GM21367 (cell line): Measurements from ENCODE around the gene DCAF17.
"Not testable (repeated sequence)": the region's sequence is repeated elsewhere in the genome, so short reads cannot be mapped to it uniquely, and the experiment has no call there.

ENCODE experiments used
- ATAC-seq: cut with Tn5 transposase; IDR thresholded peaks from one replicate; pipeline ENCODE4 v1.9.1; 2021; ENCODE audit not compliant: unreplicated experiment

DCAF17 gene

DNA sequence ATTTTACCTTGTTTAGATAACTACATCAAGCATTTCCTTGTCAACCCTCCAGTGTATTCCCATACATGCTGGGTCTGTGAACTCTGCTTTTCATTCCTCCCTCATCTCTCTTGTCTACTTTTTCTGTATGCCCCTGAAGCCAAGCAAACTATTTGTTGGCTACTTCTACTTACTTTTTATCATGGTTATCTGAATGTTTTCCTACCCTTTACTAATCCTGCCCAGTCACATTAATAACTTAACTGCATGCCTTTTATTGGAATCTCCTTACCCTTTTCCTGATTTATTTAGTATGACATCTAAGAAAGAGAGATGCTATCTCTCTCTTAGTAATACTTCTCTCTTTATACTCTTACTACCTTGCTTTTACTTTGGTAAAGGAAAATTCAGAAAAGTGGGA lies 17.0 kb downstream of the DCAF17 start:
- no peak for ATAC-seq

DNA sequence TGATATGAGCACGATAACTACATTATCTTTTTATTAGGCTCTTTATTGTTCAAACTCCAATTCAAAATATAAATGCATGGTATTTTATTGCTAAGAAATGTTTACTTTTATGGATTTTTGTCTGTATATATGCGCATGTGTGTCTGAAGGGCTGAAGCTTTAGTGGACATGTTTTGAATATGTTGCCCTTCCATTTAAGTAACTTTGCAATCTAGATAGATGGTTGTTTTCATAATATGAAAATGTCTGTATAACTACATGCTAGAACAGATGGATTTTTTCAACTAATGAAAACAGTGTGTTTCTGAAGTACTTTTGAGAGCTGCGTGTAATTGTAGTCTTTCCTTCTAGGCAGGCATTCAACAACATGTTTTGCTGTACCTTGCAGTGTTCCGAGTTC lies 18.7 kb downstream of the DCAF17 start:
- no peak for ATAC-seq

DNA sequence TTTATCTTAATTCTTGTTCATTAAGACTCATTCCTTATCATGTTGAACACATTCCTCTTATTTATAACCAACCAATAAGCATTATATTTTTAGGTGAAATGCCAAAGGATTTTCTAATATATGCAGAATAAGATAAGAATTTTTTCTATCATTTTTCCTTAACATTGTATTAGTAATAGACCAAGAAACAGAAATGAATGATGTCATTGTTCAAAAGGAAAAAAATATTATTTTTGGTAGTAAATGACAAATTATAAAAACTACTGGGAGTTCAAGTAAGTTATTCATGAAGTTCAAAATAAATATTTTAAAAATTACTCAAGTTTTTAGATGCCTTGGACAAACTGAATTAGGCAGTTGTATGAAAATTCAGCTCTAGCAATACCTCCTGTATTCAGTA lies 25.5 kb downstream of the DCAF17 start:
- ATAC-seq, result no peak

DNA sequence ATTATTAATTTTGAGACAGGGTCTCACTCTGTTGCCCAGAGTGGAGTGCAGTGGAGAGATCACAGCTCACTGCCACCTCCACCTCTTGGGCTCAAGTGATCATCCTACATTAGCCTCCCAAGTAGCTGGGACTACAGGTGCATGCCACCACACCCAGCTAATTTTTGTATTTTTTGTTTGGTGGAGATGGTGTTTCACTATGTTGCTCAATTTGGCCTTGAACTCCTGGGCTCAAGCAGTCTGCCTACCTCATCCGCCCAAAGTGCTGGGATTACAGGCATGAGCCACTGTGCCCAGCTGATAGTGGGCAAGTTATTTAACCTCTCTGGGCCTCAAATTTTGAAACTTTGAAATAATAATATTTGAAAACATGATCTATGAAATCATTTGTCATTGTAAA lies 26.5 kb downstream of the DCAF17 start:
- ATAC-seq, result no peak

DNA sequence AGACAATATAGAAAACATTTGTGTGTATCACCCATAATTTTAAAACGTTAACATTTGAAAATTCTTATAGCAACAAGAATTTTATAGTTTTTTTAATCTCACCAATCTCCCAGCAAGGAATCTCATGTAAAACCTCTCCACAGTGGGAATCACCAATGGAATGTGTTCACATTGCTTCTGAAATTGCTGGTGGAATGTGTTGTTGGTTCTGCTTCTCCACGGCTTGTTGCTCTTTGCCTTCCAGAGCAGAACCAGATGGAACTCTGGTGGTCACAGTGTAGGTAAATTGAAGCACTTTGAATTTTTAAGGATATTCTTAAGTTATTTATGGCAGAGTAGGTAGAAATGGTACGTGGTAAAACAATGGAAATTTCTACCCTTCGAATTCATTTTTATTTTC lies 35.1 kb downstream of the DCAF17 start:
- ATAC-seq, result no peak

DNA sequence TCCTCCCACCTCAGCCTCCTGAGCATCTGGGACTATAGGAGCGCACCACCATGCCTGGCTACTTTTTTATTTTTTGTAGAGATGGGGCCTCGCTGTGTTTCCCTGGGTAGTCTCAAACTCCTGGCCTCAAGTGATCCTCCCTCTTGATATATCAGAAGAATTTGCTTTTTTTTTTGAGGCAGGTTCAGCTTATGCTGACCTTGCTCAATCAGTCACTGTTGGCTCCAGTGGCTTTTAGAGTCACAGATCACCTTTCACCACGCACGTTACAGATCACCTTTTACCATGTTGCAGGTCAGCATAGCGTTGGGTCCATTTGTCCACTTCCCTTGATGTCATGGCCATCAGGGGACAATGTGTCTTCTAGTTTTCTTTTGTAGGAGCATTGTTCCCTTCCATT lies 36.1 kb downstream of the DCAF17 start:
- ATAC-seq, result no peak

DNA sequence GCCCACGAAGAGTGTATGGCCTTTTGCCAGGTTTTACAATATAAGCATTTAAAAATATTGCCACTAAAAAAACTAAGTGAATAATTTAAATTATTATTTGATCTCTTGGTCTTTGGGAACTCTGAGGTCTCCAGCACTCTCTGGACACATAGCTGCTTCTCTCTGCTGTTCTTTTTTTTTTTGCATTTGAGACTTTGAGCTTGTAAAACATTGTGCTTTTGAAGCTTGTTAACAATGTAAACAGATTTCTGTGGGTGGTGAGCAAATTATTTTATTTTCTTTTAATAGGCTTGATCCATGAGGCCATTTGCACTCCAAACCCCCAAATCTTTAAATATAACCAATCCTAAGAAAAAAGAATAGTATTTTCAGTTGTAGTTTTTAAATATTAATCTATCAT lies 42.0 kb downstream of the DCAF17 start:
- no peak for ATAC-seq

DNA sequence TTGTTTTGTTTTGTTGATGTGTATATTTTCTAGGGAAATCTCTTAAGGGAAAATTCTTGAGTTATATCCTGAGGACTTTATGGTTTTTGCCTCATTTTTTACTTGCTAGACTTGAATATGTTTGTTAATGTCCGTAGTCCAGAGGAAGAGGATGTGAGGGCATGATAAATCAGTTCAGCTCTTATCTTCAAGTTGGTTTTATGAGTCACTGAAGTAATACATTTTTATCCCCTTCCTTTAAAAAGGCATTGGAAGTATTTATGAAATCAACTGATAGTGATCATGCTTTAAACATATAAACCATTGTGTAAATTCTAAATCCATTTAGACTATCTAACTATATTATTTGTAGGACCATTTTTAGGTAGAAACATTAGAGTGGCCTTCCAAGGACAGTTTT lies 44.3 kb downstream of the DCAF17 start:
- ATAC-seq, result no peak

DNA sequence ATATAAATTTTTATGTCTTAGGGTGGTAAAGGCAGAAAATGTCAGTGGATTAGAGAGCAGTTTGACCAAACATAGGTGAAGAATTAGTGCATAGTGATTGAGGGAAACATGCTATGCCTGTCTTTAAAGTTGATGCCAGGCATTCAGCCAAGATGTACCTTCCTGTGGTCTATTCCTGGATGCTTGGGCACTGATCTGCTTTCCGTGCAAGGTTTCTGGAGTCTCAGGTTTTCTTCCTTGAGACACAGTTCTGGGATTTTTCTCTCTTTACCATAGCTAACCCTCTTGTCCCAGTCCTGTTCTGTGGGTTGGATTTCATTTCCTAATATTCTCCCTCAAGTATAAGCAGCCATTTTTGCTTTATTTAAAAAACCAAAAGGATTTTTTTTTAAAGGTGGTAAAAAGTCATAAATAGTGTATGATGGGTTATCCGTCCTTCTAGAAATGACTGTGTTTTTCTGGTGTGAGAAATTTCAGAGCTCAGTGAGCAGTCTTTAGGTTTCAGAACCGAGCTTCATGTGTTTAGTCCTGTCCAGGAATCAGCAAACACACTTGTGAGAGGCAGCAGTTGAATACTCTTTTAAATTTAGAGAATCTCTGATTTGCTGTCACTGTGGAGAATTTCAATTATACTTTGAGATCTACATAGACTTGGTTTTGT lies 45.3 kb downstream of the DCAF17 start:
- no peak for ATAC-seq

DNA sequence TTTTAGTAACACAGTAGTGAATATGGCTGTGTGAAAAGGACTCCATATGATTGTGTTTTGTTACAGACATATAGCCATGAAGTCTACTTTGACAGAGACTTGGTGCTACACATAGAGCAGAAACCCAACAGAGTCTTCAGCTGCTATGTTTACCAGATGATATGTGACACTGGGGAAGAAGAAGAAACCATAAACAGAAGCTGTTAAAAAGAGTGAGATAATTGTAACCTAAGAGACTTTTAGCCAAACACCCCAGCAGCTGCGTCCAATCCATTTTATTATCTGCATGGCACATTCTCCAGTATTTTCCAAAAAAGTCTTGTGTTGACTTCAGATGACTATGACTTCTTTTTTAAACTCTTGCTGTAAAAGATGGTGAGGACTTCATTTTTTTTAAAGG lies 46.9 kb downstream of the DCAF17 start:
- no peak for ATAC-seq

DNA sequence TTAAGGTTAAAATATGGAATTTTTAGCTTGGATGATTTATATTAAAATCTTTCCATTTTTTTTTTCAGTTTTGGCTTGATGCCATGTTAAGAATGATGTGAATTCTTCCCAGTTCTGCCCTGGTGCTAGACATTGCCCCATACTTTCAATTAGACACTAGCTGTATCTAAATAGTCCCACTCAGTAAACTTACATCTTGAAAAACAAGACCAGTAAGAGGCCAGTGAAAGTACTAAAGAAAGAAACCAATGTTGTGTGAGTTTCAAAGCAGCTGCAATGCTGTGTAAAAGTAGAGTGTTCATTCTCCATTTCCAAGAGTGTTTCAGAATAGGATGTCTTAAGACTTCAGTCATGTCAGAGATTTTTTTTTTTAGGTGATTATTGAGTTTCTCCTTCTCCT lies 48.3 kb downstream of the DCAF17 start:
- ATAC-seq, result no peak

DNA sequence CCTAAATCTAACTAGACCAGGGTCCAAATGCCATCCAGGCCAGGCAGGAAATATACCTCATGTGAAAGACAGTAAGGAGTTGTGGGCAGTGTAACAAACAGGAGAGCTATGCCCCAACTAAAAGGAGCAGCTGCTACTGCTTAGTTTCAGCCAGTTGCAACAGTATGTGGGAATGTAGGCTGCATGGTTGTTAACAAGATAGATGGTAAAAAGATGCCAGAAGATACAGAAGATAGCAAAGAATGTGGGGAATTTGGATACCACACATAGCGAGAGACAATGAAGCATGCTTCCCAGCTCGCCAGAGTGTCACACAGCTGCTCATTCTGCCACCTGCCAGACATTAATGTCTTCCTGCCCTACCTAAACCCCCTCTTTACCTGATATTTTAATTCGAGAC lies 48.9 kb downstream of the DCAF17 start:
- no peak for ATAC-seq

DNA sequence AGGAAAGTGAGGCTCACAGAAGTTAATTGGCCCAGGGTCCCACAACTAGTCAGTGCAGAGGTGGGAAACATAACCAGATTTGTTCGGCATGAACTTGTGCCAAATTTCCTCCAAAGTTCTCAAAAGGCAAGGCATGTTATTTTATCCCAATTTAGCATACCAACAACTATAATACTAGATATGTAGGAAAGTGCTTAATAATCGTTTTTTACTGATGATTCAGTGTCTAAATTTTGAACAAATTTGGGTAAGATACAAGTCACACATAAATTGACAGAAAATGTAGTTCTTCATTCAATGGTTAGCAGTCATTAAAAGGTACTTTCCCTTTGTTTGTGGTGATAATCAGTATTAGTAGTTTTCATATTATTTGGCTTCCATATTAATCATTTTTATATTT lies 49.8 kb downstream of the DCAF17 start:
- no peak for ATAC-seq

DNA sequence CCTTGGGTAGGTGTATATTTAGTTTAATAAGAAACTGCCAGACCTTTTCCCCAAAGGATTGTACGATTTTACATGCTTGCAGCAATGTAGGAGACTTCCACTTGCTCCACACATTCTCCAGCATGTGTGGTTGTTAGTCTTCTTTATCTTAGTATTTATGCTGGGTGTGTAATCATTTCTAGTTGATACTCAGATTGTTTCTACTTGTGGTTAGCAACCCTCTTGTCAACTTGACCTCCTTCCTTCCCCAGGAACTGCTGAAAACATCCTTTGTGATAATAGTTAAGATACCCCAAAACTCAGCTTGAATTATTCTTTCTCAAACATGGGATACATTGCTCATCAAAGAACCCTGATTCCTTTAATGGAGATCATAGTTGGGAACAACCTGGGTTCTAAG lies 51.1 kb downstream of the DCAF17 start:
- no peak for ATAC-seq

DNA sequence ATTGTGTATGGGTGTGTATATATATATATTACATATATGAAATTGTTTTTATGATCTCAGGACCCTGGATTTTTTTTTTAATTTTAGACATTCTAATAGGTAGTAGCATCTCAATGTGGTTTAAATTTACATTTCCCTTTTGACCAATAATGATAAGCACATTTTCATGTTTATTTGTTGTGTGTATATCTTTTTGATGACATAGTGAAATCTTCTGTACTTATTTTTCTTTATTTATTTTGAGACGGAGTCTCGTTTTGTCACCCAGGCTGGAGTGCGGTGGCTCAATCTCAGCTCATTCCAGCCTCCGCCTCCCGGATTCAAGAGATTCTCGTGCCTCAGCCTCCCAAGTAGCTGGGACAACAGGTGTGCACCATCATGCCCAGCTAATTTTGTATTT lies 53.2 kb downstream of the DCAF17 start:
- no peak for ATAC-seq

DNA sequence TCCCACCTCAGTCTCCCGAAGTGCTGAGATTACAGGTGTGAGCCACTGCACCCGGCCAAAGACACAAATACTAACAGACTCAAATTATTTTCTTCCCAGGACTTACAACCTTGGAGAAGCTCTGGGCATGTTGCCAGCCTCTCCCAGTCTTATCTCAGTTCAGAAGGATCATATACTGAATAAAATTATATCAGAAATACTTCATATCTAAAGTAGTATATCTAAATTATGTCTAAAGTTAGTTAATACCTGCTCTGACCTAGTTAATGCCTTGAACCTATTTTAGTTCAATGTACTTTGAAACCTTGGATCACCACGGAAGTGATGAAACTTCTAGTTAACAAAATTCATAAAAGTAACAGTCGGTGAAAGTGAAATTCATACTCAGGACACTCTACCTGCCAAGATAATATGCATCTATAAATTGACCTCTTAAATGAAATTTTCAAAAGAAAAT lies 53.8 kb downstream of the DCAF17 start:
- ATAC-seq, result no peak

DNA sequence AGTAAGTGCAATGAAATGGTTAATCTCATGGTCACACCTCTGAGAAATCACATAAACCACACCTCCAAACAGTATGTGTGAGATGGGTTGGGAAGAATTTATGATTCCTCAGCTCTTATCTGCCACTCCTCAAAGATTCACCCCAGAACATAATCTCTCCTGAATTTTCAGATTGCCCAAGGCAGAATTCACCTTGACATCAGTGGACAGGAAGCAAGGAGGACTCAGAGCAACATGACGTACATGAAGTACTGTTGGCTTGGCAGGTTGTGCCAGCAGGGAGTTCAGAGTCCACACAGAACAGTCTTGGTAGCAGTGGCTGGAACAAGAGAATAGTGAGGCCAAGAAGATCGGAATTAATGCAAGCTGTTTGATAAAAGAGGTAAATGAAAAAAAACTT lies 56.6 kb downstream of the DCAF17 start:
- ATAC-seq, result no peak

DNA sequence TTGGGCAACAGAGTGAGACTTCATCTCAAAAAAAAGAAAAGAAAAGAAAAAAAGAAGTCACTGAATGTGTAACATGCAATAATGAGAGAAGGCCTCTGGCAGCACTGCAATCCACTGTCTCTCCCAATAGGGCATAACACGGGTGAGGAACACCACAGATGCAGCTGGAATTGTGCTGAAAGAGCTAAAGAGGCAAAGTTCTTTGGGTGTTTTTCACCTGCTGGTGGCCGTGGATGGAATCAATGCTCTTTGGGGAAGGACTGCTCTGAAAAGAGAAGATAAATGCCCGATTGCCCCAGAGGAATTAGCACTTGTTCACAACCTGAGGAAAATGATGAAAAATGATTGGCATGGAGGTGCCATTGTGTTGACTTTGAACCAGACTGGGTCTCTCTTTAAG lies 57.3 kb downstream of the DCAF17 start:
- no peak for ATAC-seq

DNA sequence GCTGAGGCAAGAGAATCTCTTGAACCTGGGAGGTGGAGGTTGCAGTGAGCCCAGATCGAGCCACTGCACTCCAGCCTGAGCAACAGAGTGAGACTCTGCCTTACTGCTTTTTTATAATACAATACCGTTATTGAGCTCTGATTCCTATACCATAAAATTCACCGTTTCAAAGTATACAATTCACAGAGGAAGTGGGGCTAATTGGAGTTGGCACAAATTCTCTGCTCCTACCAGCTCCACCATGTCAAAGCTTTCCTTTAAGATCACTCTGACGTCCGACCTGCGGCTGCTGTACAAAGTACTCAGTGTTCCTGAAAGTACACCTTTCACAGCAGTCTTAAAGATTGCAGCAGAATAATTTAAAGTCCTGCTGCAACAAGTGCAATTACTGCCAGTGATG lies 58.6 kb downstream of the DCAF17 start:
- ATAC-seq, result no peak

DNA sequence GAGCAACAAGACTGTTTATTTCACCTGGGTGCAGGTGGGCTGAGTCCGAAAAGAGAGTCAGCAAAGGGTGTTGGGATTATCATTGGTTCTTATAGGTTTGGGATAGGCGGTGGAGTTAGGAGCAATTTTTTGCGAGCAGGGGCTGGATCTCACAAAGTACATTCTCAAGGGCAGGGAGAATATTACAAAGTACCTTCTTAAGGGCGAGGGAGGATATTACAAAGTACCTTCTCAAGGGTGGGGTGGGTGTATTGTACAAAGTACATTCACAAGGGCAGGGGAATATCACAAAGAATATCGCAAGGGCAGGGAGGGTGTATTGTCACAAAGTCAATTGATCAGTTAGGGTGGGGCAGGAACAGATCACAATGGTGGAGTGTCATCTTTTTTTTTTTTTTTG lies 63.6 kb downstream of the DCAF17 start:
- ATAC-seq, result not testable (repeated sequence)

DNA sequence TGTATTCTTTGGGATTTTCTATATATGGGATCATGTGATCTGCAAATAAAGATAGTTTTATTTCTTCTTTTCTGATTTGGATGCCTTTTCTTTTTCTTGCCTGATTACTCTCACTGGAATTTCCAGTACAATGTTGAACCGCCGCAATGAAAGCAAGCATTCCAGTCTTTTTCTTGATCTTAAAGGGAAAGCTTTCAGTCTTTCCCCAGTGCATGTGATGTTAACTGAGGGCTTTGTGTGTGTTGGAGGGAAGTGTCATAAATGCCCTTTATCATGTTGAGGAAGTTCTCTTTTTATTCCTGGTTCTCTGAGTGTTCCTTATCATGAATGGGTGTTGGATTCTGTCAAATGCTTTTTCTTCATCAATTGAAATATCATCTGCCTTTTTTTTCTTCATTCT lies 71.3 kb downstream of the DCAF17 start:
- ATAC-seq, result no peak

DNA sequence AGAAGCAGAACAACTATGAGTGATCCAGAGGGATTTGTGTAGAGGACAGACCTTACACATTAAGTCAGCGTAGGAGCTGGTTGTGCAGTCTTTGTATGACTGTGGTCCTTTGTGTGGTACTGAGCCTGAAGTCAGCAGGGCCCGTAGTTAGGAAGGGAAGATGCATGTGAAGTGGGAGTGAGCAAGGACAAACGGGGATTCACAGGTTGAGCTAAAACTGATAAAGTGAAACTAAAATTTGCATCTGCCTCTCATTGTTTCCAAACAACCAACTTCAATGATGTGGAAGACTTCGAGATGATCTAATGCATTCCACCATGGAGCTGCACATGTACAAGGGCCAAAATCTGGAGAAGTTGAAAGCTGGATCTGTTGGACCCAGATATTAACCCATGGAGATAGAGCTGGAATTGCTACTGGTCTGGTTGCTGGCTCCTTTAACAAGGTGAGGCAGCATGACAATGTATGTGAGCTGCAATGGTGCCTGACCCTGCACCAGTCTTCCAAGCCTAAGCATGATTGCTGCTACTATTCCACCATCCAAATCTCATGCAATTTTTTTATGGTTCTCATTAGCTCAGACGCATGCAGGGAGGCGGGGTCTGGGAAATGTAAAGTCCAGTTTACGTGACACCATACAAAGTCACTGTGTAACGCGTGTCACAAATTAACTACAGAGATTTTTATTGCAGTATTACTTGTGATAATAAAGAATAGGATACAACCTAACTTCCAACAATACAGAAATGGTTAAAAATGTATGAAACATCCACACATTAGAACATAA lies 76.1 kb downstream of the DCAF17 start:
- peak; percentile 64 for ATAC-seq

DNA sequence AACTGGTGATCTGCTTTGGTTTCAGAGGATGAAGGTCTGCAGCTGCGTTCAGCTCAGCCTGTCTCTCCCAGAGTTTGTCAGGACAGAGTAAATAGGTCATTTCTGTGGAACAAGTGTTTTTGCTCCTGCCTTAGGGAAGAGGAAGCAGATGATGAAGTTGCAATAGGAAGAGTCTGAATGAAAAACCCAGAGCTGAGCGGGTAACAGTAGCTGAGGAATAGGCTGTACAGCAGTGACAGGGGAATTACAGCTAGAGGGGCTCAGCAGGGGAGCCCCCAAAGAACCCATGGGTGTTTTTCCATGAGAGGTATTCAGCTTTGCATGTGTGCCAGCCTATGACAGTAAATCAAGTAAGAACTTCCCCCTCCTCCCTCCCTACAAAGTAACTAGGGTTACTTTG lies 78.0 kb downstream of the DCAF17 start:
- ATAC-seq, result no peak
